ENCODE data around the gene RAB11FIP4.
A peak's percentile ranks its signal among the peaks of the same experiment; 100 is the strongest.

The RAB11FIP4 gene

DNA sequence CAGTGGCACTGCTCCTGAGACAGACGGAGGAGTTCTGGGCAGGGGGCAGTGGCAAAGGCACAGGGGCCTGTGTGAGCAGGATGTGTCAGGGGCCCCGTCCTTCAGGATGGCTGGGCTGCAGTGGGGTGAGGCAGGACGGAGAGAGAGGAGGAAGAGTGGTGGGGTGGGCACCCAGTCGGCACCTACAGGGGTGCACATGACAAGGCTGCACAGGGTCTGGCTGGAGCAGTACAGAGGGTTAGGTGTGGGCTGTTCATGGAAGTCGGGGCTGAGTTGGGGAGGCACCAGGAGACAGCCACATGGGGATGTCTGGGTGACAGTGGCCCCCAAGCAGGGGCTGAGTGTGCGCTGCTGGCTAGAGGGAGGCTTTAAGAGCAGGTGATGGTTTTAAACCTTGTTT lies 106.0 kb downstream of the RAB11FIP4 start:
- H3K4me3 ChIP-seq (ENCODE audit: control insufficient read depth, low read depth, low read length), result no peak overlapping the region
- DNase-seq (ENCODE audit: low read depth), result no peak
- TF ChIP-seq, protein P1, sequence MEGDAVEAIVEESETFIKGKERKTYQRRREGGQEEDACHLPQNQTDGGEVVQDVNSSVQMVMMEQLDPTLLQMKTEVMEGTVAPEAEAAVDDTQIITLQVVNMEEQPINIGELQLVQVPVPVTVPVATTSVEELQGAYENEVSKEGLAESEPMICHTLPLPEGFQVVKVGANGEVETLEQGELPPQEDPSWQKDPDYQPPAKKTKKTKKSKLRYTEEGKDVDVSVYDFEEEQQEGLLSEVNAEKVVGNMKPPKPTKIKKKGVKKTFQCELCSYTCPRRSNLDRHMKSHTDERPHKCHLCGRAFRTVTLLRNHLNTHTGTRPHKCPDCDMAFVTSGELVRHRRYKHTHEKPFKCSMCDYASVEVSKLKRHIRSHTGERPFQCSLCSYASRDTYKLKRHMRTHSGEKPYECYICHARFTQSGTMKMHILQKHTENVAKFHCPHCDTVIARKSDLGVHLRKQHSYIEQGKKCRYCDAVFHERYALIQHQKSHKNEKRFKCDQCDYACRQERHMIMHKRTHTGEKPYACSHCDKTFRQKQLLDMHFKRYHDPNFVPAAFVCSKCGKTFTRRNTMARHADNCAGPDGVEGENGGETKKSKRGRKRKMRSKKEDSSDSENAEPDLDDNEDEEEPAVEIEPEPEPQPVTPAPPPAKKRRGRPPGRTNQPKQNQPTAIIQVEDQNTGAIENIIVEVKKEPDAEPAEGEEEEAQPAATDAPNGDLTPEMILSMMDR (conservative IDR thresholded peaks at IDR 0.05; ENCODE audit: control insufficient read depth, insufficient read depth, low read depth, low read length), result no peak

DNA sequence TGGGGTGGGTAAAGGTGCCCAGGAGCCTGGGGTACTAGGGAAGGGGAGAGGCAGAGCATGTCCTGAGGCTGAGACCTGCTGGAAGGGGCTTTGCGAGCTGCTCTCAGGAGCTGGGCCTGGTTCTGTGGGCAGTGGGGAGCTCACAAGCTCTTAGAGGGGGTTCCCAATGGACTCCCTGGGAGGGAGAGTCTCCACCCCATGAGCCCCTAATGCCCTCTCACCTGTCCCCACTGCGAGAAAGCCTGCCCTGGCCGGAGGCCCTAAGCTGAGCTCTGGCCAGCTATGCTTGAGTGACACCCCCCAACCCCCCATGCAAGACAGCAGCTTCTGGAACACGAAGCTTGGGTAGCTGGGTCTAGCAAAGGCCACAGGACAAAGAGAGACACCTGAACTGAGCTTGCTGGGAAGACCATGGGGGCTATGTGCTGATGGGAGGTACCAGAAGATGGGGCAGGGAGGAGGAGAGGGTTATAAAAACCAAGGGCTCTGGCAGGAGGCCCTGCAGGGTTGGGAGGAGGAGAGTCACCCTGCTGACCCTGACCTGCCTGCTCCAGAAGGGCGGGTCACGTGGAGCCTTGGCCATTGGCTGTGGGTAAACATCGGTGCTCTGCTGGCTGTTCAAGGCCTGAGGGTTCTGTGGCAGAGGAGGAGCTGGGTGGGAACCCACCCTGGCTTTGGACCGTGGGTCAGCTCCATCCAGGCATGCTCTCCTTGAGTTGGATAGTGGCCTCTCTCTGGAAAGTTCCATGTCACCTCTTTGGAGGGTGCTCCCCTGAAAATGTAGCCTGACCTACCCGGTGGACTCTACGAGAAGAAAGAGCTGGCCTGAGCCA lies 106.7 kb downstream of the RAB11FIP4 start:
- no peak overlapping the region for H3K4me3 ChIP-seq (ENCODE audit: control insufficient read depth, low read depth, low read length)
- DNase-seq (ENCODE audit: low read depth), result no peak
- TF ChIP-seq, protein P1 (conservative IDR thresholded peaks at IDR 0.05; ENCODE audit: control insufficient read depth, insufficient read depth, low read depth, low read length), result no peak

DNA sequence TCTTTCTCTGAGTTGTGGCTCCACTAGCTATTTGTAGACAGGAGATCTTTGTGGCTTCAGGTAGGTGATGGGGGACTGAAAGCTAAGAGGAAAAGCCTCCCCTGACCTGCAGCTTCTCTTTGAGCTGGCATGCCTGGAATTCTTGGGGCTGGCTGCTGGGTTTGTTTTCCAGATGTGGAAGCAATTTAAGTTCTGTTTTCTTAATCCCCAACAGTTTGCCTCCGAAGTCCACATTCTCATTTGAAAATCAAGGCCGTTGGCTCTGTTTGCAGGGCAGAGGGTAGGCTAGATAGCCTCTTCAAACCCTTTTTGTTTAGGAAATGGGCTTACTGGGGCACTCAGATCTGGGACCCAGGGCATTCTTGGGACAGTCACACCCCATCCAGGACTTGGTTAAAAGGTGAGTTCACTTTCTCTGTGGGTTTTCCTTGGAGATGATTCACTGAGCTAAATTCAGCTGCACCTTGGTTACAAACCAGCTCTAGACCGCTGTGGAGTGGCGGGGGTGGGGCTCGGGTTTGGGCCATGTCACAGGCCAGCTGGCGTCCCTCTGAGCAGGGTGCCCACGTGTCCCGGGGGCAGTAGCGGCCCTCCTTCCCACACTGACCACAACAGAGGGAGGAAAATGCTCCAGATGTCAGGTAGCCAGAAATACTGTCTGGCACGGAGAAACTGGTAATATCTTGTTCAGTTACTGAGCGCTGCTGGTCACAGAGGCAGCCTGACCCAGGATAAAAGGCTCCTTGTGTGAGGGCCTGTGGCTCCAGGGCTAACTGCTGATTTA lies 108.5 kb downstream of the RAB11FIP4 start:
- H3K4me3 ChIP-seq (ENCODE audit: control insufficient read depth, low read depth, low read length), result no peak overlapping the region
- TF ChIP-seq, protein P1 (conservative IDR thresholded peaks at IDR 0.05; ENCODE audit: control insufficient read depth, insufficient read depth, low read depth, low read length), result no peak
- DNase-seq (ENCODE audit: low read depth), result peak; percentile 18

DNA sequence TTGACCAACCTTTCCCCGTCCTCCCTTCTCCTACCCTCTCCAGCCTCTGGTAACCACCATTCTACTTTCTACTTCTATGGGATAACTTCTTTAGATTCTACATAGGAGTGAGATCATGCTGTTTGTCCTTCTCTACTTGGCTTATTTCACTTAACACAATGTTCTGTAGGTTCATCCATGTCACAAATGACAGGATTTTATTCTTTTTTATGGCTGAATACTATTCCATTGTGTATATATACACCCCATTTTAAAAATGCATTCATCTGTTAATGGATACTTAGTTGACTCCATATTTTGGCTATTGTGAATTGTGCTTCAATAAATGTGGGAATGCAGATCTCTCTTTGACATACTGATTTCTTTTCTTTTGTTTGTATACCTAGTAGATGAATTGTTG lies 115.0 kb downstream of the RAB11FIP4 start:
- DNase-seq (ENCODE audit: low read depth), result no peak
- no peak overlapping the region for H3K4me3 ChIP-seq (ENCODE audit: control insufficient read depth, low read depth, low read length)
- TF ChIP-seq, protein P1 (conservative IDR thresholded peaks at IDR 0.05; ENCODE audit: control insufficient read depth, insufficient read depth, low read depth, low read length), result no peak

DNA sequence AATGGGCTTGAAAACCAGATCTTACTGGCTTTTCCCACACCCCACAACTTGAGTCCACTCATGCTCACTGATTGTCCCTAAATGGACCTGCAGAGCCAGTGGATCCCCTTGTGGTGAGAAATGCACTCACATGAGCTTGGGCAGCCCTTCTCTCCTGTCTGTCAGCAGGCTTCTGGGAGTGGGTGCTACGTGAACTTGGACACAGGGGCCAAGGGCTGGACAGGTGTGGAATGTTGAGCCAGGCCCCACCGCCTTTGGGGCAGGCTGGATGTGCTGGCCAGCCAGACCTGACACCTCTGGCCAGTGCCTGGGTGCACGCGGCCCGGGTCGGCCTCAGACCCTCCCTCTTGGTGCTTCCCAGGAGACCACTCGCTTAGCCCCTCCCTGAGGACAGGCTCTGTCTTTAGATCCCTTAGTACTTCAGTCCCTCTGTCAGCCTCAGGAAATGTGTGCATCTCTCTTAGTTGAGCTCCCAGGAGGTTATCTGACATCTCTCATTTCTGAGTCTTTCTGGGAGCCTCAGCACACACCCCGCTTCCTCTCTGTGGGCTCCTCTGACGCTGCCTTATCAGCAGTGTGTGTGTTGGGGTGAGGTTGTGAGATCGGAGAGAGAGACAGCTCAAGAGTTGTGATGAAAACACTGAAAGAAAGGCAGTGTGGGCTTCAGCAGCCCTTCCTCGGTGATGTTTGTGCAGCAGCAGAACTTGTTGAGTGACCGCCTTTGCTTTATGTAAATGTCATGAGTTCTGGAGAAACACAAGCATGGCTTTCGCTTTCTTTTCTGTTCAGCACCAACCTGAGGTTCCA lies 117.0 kb downstream of the RAB11FIP4 start:
- TF ChIP-seq, protein P1 (conservative IDR thresholded peaks at IDR 0.05; ENCODE audit: control insufficient read depth, insufficient read depth, low read depth, low read length), result peak; percentile 10
- H3K4me3 ChIP-seq (ENCODE audit: control insufficient read depth, low read depth, low read length), result no peak overlapping the region
- no peak for DNase-seq (ENCODE audit: low read depth)

DNA sequence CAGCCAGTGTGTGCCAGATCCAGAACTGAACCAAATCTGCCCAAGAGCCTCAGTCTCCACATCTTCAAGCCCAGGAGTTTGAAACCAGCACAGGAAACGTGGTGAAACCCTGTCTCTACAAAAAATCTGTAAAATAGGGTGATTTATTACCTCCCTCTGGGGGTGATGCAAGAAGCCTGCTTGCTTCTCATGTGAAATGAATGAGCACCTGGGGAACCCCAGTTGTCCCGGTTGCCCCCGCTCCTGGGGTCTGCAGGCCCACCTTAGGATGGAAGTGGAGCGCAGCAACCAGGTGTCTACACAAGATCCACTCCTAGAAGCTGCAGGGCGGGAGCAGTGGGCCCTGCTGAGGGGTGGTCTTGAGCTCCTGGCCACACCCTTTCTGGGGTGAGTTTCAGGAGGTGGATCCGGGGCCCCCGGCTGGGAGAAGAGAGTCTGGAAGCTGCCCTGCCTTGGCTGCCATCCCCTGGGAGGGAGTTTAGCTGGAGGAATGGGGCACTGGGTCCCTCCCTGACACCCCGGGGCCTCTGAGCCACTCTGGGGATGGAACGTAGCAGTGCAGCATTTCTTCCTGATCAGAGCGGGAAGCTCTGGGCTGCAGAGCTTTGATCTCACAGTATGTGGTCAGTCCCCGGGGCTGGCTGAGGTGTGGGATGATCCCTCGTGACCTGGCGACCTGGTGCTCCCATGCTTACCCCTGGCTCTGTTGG lies 117.8 kb downstream of the RAB11FIP4 start:
- DNase-seq (ENCODE audit: low read depth), result no peak
- no peak overlapping the region for H3K4me3 ChIP-seq (ENCODE audit: control insufficient read depth, low read depth, low read length)
- TF ChIP-seq, protein P1 (conservative IDR thresholded peaks at IDR 0.05; ENCODE audit: control insufficient read depth, insufficient read depth, low read depth, low read length), result no peak

Measured in fibroblast of mammary gland (primary cell).